Right lobe of liver (tissue), 6 donors: ENCODE data around the gene CDON. TPM values are rescaled to one million over a fixed set of nuclear protein-coding genes. Genes with fewer than 3 reads are reported as not detected.

Source experiments
- ATAC-seq, 4 donors: fragments of 200-7000 bp; cut with Tn5 transposase; one replicate each; pipeline ENCODE4 v1.9.1; 2020; ENCODE audit warnings: mild to moderate bottlenecking in 4 of 4, moderate library complexity in 4 of 4
- DNase-seq, 3 donors: peaks; one replicate each; pipeline ENCODE4 v3.0.0-alpha.2; 2020
- H3K27ac ChIP-seq, 3 donors: fragments of 200-600 bp; one replicate each; pipeline ENCODE4 v1.8.0; 2022
- H3K27me3 ChIP-seq, 2 donors: fragments of 200-600 bp; one replicate each; pipeline ENCODE4 v1.8.0; 2022
- H3K36me3 ChIP-seq, 4 donors: fragments of 200-600 bp; sonication (generic) in 1 of 4; one replicate each; pipeline versions ENCODE4 v1.5.1 to v1.8.0; 2017 to 2022; ENCODE audit warnings: control low read depth in 1 of 4
- H3K4me1 ChIP-seq, 4 donors: fragments of 200-600 bp; sonication (generic) in 1 of 4; one replicate each; pipeline versions ENCODE4 v1.5.1 to v1.8.0; 2017 to 2022; ENCODE audit warnings: control low read depth in 1 of 4
- H3K4me3 ChIP-seq, 3 donors: fragments of 200-600 bp; one replicate each; pipeline ENCODE4 v1.8.0; 2022
- H3K9me3 ChIP-seq, 4 donors: fragments of 200-600 bp; sonication (generic) in 1 of 4; one replicate each; pipeline versions ENCODE4 v1.5.1 to v1.8.0; 2017 to 2022; ENCODE audit warnings: control low read depth in 1 of 4
- POLR2A ChIP-seq: fragments of 450-650 bp; IDR thresholded peaks from one replicate; pipeline ENCODE4 v1.6.1; 2017; ENCODE audit warnings: antibody characterized with exemption, mild to moderate bottlenecking
- WGBS: methylation state at CpG from one replicate; pipeline ENCODE4 v1.1.6; 2018; ENCODE audit warnings: low coverage, low lambda C conversion rate; ENCODE audit not compliant: insufficient coverage; ENCODE audit errors: missing lambda C conversion rate; 5-methylcytosine and 5-hydroxymethylcytosine counted together
- intact Hi-C, 2 donors: fragments of 100-400 bp; cut with DNase I; formaldehyde crosslinking; loops; one replicate each; pipeline versions ENCODE4 v1.11.2 to v1.14.1; 2022
- total RNA-seq, 6 experiments: library from RNA; depleted of rRNA in 2 of 6; stranded (reverse); fragments of >200 nt in 2 of 6; fragmentation: NEBNext Ultra II Directional in 3 of 6; extraction: Animal tissue kit (Norgen Biotek cat#: 25700) in 3 of 6; gene quantifications; one replicate each; pipeline versions ENCODE4 v1.1.0 to v1.2.4, GENCODE V29; 2016 to 2023
- TF ChIP-seq, protein P1 (sequence below), 4 donors: fragments of 200-600 bp in 3 of 4; fragments of 450-650 bp in 1 of 4; IDR thresholded peaks; one replicate each; pipeline versions ENCODE4 v1.5.1 to v1.8.0; 2016 to 2022; ENCODE audit warnings: antibody characterized with exemption in 4 of 4, mild to moderate bottlenecking in 2 of 4
- donor health status: DM: no; HTN: yes; CAD: no.
- donor health status: DM: no; HTN: no; CAD: no.
- donor health status: DM: no; HTN: no; CAD: no.
- donor health status: DM: no; HTN: yes; CAD: no.
- donor health status: DM: no; HTN: yes; CAD: no.

CDON gene
- total RNA-seq, 6 experiments from 2014 or later = 1.8 to 4.1 (median 3.3) TPM

DNA sequence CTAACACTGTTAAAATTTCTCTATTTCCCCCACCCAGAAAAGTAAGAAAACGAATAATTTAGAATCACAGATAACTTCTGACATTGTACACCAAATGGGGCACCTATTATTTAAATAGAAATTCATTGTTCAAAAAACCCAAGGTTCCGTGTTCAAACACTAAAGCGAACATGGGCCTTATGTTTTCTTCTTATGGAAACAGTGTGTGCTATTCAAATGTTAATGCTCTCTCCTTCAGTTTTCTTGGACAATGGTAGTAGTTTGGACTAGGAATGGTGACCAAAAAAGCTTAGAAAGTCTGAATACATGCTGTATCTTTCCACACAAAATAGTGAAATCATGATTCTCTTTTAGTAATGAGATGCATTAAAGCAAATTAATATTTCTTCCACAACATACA, 83.2 kb downstream of the CDON start:
- no peak for DNase-seq
- Histone ChIP-seq H3K36me3 (no peaks in the 10 kb centered on the region), H3K9me3 (no peaks in the 10 kb centered on the region), H3K27me3 (no peaks in the 10 kb centered on the region), H3K4me3 (no peak overlapping the region), H3K4me1 (peaks cover 0 to 7% (median 3%) of the 10 kb centered on the region in 4 donors), H3K27ac (peak overlapping the region in 1 of 3 donors; percentile 38)
- intact Hi-C loops = no loop called here
- WGBS = 90% methylated on average over 3 of the region's 3 CpGs
- TF ChIP-seq, protein P1, sequence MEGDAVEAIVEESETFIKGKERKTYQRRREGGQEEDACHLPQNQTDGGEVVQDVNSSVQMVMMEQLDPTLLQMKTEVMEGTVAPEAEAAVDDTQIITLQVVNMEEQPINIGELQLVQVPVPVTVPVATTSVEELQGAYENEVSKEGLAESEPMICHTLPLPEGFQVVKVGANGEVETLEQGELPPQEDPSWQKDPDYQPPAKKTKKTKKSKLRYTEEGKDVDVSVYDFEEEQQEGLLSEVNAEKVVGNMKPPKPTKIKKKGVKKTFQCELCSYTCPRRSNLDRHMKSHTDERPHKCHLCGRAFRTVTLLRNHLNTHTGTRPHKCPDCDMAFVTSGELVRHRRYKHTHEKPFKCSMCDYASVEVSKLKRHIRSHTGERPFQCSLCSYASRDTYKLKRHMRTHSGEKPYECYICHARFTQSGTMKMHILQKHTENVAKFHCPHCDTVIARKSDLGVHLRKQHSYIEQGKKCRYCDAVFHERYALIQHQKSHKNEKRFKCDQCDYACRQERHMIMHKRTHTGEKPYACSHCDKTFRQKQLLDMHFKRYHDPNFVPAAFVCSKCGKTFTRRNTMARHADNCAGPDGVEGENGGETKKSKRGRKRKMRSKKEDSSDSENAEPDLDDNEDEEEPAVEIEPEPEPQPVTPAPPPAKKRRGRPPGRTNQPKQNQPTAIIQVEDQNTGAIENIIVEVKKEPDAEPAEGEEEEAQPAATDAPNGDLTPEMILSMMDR (IDR thresholded peaks at IDR 0.05) = no peak
- no peak for TF ChIP-seq POLR2A
- no peak for ATAC-seq

DNA sequence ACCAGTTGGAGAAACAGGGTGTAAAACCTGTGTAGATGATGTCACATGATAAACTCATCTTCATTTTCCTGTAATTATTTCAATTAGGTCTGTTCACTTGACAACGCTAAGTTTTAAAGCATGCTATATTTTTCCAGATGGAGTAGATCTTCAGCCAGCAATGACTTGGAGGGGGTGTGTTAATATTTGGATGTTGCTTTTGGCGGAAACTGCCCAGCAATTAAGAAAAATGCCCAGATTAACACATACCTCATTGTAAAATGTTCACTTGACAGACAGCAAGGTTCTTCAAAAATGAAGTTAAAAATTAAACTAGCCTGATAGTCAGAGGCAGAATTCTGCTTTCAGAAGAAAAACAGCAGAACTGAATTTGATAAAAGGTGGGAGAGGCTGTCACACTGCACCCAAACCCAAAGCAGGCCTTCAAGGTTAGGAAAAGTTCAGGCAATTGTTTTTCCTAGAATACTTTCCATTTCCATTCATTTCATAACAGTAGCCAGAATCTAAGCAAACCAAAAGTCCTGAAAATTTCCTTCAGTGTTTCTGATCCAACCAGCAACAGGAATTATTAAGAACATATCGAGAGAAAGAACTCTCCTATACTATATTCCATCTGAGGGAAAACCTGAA, 83.8 kb downstream of the CDON start:
- DNase-seq = no peak
- Histone ChIP-seq H3K4me1 (peaks cover 0 to 7% (median 3%) of the 10 kb centered on the region in 4 donors), H3K4me3 (no peak overlapping the region), H3K36me3 (no peaks in the 10 kb centered on the region), H3K9me3 (no peaks in the 10 kb centered on the region), H3K27ac (peak overlapping the region in 1 of 3 donors; percentile 38), H3K27me3 (no peaks in the 10 kb centered on the region)
- intact Hi-C loops = no loop called here
- TF ChIP-seq, protein P1 (IDR thresholded peaks at IDR 0.05) = no peak
- TF ChIP-seq POLR2A = no peak
- peak in 3 of 4 donors; percentile 57 to 76 (median 58) for ATAC-seq
- WGBS = 51% methylated on average over 3 of the region's 3 CpGs

DNA sequence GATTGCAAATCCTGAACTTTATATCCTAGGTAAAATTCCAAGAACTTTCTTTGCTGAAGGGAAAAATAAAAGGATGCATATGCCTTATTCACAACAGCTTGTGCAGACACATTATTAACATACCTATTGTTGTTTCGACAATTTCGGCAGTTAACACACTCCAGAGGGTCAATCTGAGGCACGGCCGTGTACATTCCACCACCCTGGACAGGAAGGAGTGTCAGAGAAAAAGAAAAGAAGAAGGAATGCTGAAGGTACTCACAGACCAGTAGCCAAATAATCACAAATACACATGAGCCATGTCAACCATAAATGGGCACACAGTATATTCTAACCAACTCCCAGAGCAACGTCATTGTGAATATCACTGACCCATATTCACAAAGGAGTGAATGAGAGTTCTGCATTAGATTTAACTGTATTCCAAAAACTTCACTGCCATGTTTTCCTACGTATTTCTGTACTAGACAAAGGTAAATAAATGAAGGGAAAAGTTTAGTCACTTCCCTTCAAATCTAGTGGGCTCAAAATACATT, 84.4 kb downstream of the CDON start:
- peak overlapping the region in 1 of 3 donors; percentile 38 for H3K27ac ChIP-seq
- no peaks in the 10 kb centered on the region for H3K36me3 ChIP-seq
- TF ChIP-seq POLR2A = no peak
- TF ChIP-seq, protein P1 (IDR thresholded peaks at IDR 0.05) = no peak
- ATAC-seq (no peak), DNase-seq (no peak)
- intact Hi-C loops = no loop called here
- 62% methylated on average over 6 of the region's 6 CpGs for WGBS
- H3K4me3 ChIP-seq = no peak overlapping the region
- peaks cover 0 to 7% (median 3%) of the 10 kb centered on the region in 4 donors for H3K4me1 ChIP-seq
- H3K27me3 ChIP-seq = no peaks in the 10 kb centered on the region
- H3K9me3 ChIP-seq = no peaks in the 10 kb centered on the region

DNA sequence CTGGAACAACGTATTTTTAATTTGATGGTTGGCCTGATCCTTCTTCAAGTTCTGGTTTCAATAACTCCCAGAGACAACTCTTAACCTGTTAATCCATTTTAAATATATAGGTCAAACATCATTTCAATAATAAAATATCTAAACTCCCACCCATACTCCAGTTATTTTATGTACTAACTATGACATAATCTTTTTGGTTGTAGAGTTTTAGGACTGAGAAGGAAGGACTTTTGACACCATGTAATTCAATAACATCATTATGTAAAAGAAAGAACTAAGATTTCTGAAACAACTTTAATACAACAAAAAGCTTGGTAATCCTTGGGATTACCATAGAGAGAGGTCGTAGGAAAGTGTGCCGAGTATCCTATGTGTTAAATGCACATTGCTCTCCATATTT, 85.3 kb downstream of the CDON start:
- Histone ChIP-seq H3K27me3 (no peaks in the 10 kb centered on the region), H3K4me1 (peaks cover 0 to 7% (median 3%) of the 10 kb centered on the region in 4 donors), H3K4me3 (no peak overlapping the region), H3K36me3 (no peaks in the 10 kb centered on the region), H3K27ac (no peak overlapping the region), H3K9me3 (no peaks in the 10 kb centered on the region)
- intact Hi-C loops = no loop called here
- ATAC-seq = no peak
- 87% methylated on average over 3 of the region's 3 CpGs for WGBS
- no peak for DNase-seq
- TF ChIP-seq POLR2A = no peak
- TF ChIP-seq, protein P1 (IDR thresholded peaks at IDR 0.05) = no peak
